ENCODE results near the gene CCDC102B.
"Not testable (repeated sequence)": the region's sequence is repeated elsewhere in the genome, so short reads cannot be mapped to it uniquely, and the experiment has no call there.

The CCDC102B gene

DNA sequence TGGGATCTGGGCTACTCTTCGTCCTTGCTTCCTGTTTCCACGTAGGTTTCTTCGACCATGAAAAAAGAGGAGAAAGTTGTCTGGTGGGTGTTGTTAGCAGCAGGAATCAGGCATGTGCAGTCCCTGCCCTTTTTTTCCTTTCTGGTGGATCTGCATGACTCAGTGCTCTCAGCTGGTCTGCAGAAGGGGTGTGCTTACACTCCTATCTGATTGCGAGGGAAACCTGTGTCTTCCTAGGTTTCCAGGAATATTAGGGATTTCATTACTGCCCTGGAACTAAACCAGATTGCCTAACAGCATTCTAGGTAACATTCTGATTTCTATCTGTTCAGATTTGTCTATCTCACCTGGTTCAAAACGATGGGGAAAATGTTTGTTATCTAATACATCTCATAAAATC is 174.3 kb downstream of the CCDC102B start:
- in situ Hi-C loops (cut with HindIII; ENCODE audit: low pct_unique_long_range_greater_than_20kb, low sequenced_read_pairs), result no loop called here
- TF ChIP-seq JUND (IDR thresholded peaks at IDR 0.05; ENCODE audit: low read depth), result no peak
- no peak for DNase-seq (ENCODE audit: low read depth in 1 of 2, low spot score in 1 of 2)

DNA sequence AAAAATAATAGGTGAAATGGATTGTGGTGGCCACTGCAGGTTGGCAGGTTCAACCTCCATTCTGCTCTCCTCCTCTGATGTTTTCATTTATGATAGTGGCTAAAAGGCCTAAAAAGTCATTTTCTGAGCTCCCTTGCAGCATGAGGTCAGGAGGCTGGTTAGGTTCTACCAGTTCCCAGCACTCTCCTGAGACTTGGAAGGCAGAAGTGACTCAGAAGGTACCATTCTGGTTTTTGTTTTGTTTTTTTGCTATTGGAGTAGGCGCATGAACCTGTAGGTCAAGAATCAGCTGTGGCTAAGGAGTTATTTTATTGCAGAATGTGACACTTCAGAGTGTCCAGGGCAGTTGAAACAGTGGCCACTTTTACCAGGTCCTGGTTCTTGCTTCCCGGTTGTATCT is 181.9 kb downstream of the CCDC102B start:
- in situ Hi-C loops (cut with HindIII; ENCODE audit: low pct_unique_long_range_greater_than_20kb, low sequenced_read_pairs), result no loop called here
- no peak for TF ChIP-seq JUND (IDR thresholded peaks at IDR 0.05; ENCODE audit: low read depth)
- DNase-seq (ENCODE audit: low read depth in 1 of 2, low spot score in 1 of 2), result no peak

DNA sequence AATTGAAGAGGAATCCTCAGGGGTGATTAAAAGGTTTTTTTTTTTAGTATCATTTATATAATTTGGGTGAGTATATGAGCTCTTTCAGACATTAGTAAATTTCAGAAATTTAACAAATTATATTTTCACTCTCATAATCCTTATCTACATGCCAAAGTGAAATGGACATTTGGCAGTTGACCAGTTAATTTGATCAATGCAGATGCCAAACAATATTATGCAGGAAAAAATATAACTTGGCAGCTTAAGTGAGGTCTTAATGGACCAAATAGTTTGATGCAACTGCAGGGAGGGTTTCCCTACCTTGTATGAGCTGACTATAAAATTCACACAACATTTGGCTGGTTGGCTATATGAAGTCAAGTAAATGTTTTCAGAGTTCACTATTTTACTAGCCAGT is 185.2 kb downstream of the CCDC102B start:
- no peak for TF ChIP-seq JUND (IDR thresholded peaks at IDR 0.05; ENCODE audit: low read depth)
- in situ Hi-C loops (cut with HindIII; ENCODE audit: low pct_unique_long_range_greater_than_20kb, low sequenced_read_pairs), result no loop called here
- DNase-seq (ENCODE audit: low read depth in 1 of 2, low spot score in 1 of 2), result no peak

DNA sequence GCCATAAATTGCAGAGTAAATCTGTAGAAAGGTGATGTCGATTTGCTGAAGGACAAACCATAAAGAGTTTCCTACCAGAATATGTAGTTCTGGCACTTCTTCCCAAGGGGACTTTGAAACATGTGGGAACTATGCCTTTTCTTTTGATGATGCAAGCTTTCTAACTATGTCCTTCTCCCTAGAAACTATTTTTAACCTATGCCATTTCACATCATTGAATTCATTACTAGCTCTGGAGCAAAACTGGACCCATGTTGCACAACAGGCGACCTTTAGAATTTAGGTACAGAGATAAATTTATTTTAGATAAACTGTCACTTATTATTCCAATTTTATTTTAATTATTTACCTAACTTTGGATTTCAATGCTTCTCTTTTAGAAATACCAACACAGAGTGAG is 186.5 kb downstream of the CCDC102B start:
- in situ Hi-C loops (cut with HindIII; ENCODE audit: low pct_unique_long_range_greater_than_20kb, low sequenced_read_pairs), result no loop called here
- no peak for DNase-seq (ENCODE audit: low read depth in 1 of 2, low spot score in 1 of 2)
- TF ChIP-seq JUND (IDR thresholded peaks at IDR 0.05; ENCODE audit: low read depth), result no peak

DNA sequence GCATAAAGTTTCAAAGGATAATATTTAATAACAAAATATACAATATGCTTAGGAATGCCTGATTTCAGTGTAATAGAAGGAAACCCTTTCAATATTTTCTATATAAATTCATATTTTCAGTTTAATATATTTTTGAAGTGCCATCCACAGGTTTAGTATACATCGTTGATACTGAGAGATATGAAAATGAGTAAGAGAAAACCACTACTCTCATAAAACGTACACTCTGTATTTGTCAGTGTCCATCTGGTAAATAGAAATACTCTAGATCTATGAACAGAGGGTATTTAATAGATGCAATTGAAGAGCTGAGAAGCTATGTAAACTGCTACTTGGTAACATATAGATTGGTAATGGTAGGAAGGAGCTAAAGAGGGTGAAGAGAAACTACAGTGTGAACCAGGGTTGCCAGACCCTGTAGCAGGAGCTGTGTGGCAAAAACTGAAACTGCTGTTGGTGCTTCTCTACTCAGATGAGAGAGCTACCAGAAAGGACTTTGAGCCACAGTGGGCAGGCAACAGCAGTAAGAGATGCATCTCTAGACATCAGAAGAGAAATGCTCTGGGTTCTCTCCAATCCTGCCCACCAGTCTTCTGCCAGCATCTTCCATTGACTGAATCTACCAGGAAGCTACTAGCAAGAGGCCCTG is 187.4 kb downstream of the CCDC102B start:
- DNase-seq (ENCODE audit: low read depth in 1 of 2, low spot score in 1 of 2), result no peak
- in situ Hi-C loops (cut with HindIII; ENCODE audit: low pct_unique_long_range_greater_than_20kb, low sequenced_read_pairs), result no loop called here
- TF ChIP-seq JUND (IDR thresholded peaks at IDR 0.05; ENCODE audit: low read depth), result no peak

DNA sequence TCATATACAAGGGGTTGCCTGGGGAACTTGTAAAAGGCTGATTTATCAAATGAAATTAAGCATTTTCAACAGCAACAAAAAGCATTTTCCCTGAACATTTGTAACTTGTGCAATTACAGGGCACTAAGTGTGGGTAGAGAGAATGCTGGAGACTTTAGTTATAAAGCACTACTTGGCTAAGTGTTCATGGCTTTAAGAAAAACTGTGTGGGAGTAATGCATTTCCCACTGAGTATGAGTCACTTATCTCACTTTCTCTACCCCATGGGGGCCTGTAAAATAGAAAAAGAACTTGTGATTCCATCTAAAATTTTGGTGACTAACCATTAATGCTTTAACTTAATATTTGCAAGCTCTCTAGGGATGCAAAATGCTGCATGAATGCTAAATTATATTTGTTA is 193.4 kb downstream of the CCDC102B start:
- TF ChIP-seq JUND (IDR thresholded peaks at IDR 0.05; ENCODE audit: low read depth), result no peak
- in situ Hi-C loops (cut with HindIII; ENCODE audit: low pct_unique_long_range_greater_than_20kb, low sequenced_read_pairs), result no loop called here
- DNase-seq (ENCODE audit: low read depth in 1 of 2, low spot score in 1 of 2), result no peak

DNA sequence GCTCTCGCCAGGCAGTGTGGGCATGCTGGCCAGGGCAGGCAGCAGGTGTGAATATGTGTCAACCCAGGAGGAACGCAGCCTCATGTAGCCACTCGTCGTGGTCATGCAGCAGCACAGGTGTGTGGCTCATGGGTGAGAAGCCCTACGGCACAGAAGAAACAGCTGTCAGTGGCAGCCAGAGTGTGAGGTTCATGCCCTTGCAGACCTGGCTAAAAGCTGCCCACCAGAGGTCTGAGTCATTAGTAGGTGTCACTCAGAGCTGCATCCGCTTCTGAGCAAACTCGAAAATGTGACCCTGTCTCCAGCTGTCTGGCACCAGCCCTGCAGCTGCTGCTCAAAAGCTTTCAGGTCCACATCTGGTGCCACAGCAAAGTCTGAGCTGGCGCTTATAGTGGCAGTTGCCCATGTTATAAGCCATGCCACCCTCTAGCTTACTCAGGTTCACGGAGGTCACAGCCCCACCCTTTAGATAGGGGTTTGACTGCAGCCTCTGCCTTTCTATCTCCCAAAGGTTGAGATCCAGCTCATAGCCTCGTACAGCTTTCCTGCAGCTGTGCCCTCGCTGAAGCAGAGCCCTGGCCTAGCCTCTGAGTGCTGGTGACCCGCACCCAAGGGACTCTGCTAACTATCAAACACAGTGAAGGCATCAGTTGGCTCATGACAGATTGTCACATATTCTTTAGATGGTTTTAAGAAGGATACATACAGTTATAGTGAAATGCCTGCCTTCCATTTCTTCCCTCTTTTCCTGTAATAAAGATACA is 195.0 kb downstream of the CCDC102B start:
- in situ Hi-C loops (cut with HindIII; ENCODE audit: low pct_unique_long_range_greater_than_20kb, low sequenced_read_pairs), result no loop called here
- no peak for DNase-seq (ENCODE audit: low read depth in 1 of 2, low spot score in 1 of 2)

DNA sequence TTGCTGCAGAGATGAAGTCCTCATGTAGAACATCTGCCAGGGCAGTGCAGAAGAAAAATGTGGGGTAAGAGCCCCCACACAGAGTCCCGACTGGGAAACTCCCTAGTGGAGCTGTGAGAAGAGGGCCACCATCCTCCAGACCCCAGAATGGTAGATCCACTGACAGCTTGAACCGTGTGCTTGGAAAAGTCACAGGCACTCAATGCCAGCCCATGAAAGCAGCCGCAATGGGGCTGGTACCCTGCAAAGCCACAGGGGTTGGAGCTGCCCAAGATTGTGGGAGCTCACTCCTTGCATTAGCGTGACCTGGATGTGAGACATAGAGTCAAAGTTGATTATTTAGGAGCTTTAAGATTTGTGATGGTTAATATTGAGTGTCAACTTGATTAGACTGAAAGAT is 197.8 kb downstream of the CCDC102B start:
- in situ Hi-C loops (cut with HindIII; ENCODE audit: low pct_unique_long_range_greater_than_20kb, low sequenced_read_pairs), result no loop called here
- DNase-seq (ENCODE audit: low read depth in 1 of 2, low spot score in 1 of 2), result no peak
- TF ChIP-seq JUND (IDR thresholded peaks at IDR 0.05; ENCODE audit: low read depth), result no peak

More for the DNA sequence above, 195.0 kb downstream of the CCDC102B start:
- TF ChIP-seq JUND (IDR thresholded peaks at IDR 0.05; ENCODE audit: low read depth), result no peak

DNA sequence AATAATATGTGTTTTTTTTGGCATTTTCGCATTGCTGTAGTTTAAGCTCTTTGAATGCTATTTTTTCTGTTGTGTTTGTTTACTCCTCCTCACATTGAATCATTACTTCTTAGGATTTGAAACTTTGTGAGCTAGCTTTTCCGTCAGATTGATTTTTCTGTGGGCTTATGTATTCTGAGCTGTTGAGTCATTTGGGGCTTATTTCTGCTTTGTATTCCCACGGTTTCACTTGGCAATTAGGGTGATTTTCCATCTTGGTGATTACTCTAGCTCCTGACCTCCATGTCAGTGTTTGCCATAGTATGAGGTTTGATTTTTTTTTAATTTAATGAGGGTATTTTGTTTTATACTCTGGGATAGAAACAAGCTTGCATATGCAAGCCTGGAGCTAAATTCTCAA is 200.0 kb downstream of the CCDC102B start:
- TF ChIP-seq JUND (IDR thresholded peaks at IDR 0.05; ENCODE audit: low read depth), result no peak
- in situ Hi-C loops (cut with HindIII; ENCODE audit: low pct_unique_long_range_greater_than_20kb, low sequenced_read_pairs), result no loop called here
- DNase-seq (ENCODE audit: low read depth in 1 of 2, low spot score in 1 of 2), result no peak

DNA sequence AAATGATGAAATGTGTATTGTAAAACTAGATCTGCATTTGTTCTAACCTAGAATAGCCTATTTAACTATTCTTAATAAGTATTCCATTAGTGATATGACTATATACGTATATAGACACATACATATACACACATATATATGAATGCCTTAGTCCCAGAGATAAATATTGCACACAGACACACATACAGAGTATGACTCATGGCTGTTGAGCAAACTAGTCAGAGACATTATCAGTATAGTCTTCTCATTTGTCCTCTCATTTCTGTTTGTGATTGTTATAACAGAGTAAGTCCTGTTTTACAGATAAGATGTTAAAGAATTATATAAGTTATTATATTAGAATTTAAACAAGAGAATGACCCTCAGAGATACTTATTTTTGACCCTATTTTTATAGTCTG is 202.5 kb downstream of the CCDC102B start:
- no peak for TF ChIP-seq JUND (IDR thresholded peaks at IDR 0.05; ENCODE audit: low read depth)
- in situ Hi-C loops (cut with HindIII; ENCODE audit: low pct_unique_long_range_greater_than_20kb, low sequenced_read_pairs), result no loop called here
- no peak for DNase-seq (ENCODE audit: low read depth in 1 of 2, low spot score in 1 of 2)

DNA sequence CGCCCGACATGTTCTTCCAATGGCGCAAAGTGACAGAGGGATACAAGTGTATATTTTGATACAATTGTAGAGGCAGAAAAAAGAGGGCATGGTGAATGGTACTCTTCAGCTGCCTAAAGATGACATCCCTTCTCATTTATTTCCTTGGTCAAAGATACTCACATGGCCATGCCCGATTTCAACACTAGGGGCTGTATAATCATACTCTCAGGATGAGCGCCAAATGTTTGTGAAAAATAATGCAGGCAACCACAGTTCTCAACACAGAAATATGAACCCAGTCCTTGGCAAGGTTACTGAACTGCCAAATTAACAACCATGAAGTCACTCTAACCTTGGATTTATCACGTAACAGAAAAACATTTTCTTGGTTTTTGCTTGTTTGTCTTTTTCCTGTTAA is 204.4 kb downstream of the CCDC102B start:
- no peak for TF ChIP-seq JUND (IDR thresholded peaks at IDR 0.05; ENCODE audit: low read depth)
- DNase-seq (ENCODE audit: low read depth in 1 of 2, low spot score in 1 of 2), result peak in 1 of 2 experiments; percentile 55

DNA sequence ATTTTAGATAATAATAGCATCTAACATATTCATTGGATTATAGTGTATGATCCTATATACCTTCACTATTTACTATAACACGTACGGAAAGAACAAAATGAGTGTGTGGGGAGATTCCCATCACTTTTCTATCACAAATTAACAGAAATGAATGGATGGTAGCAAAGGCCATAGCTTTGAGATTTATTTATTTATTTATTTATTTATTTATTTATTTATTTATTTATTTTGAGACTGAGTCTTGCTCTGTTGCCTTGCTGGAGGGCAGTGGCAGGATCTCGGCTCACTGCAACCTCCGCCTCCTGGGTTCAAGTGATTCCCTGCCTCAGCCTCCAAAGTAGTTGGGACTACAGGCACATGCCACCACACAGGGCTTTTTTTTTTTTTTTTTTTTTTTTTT is 208.3 kb downstream of the CCDC102B start:
- DNase-seq (ENCODE audit: low read depth in 1 of 2, low spot score in 1 of 2); in situ Hi-C loops (cut with HindIII; ENCODE audit: low pct_unique_long_range_greater_than_20kb, low sequenced_read_pairs): not testable (repeated sequence)

More for the DNA sequence above, 204.4 kb downstream of the CCDC102B start:
- in situ Hi-C loops (cut with HindIII; ENCODE audit: low pct_unique_long_range_greater_than_20kb, low sequenced_read_pairs), result no loop called here

DNA sequence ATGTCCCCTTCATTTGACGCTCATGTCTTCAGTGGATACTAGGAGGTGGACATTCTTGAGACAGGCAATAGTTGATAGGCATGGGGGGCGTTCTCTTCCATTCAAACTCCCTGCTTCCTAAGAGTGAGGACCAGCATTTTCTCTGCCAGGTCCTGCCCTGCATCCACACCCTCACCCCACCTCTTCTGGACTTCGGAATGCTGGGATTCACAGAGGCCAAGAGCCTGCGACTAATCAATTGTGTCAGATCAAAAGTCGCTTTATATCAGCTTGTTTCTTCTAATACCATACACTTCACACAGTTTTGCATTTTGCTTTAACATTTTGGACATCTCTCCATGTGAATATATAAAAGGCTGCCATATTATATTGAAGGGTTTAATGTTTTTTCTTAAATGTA is 210.7 kb downstream of the CCDC102B start:
- no peak for DNase-seq (ENCODE audit: low read depth in 1 of 2, low spot score in 1 of 2)
- in situ Hi-C loops (cut with HindIII; ENCODE audit: low pct_unique_long_range_greater_than_20kb, low sequenced_read_pairs), result no loop called here
- no peak for TF ChIP-seq JUND (IDR thresholded peaks at IDR 0.05; ENCODE audit: low read depth)

All from T47D (cell line).